Stomach smooth muscle (tissue), 2 donors: ENCODE results near the gene SLC4A4.

ENCODE experiments used
- H3K27ac ChIP-seq: one replicate; pipeline ENCODE4 v1.7.0; 2013; ENCODE audit warnings: mild to moderate bottlenecking, low read length, inconsistent platforms
- H3K27me3 ChIP-seq, 2 donors: one replicate each; pipeline ENCODE4 v1.7.0; 2013; ENCODE audit warnings: low read length in 2 of 2; ENCODE audit not compliant: insufficient read depth in 2 of 2, control insufficient read depth in 1 of 2
- H3K36me3 ChIP-seq, 2 donors: one replicate each; pipeline ENCODE4 v1.7.0; 2013; ENCODE audit warnings: low read length in 2 of 2; ENCODE audit not compliant: control insufficient read depth in 2 of 2, insufficient read depth in 2 of 2
- H3K4me1 ChIP-seq: one replicate; pipeline ENCODE4 v1.7.0; 2013; ENCODE audit warnings: low read length; ENCODE audit not compliant: control insufficient read depth, insufficient read depth
- H3K4me3 ChIP-seq, 2 donors: one replicate each; pipeline ENCODE4 v1.7.0; 2013; ENCODE audit warnings: low read length in 2 of 2
- H3K9ac ChIP-seq, 2 donors: one replicate each; pipeline ENCODE4 v1.7.0; 2013; ENCODE audit warnings: low read length in 2 of 2, mild to moderate bottlenecking in 1 of 2
- H3K9me3 ChIP-seq, 2 donors: one replicate each; pipeline ENCODE4 v1.7.0; 2013; ENCODE audit warnings: low read length in 2 of 2; ENCODE audit not compliant: control insufficient read depth in 2 of 2
- donor health status: healthy.
- donor health status: Pancreatic carcinoma.

The SLC4A4 gene

GRCh38 chr4:71466775-71467174 lies 128.0 kb downstream of the SLC4A4 start:
- Histone ChIP-seq H3K27me3 (no peaks in the 10 kb centered on the region), H3K4me3 (no peak overlapping the region), H3K9ac (no peak overlapping the region), H3K27ac (no peak overlapping the region), H3K9me3 (no peaks in the 10 kb centered on the region), H3K4me1 (no peaks in the 10 kb centered on the region), H3K36me3 (no peaks in the 10 kb centered on the region)

- Histone ChIP-seq H3K36me3 (no peaks in the 10 kb centered on the region), H3K9ac (no peak overlapping the region), H3K4me1 (no peaks in the 10 kb centered on the region), H3K27ac (no peak overlapping the region), H3K4me3 (no peak overlapping the region), H3K27me3 (no peaks in the 10 kb centered on the region), H3K9me3 (no peaks in the 10 kb centered on the region)
Measured at GRCh38 chr4:71468116-71468710, 129.4 kb downstream of the SLC4A4 start.

- H3K27me3 ChIP-seq = no peaks in the 10 kb centered on the region
Measured at GRCh38 chr4:71469541-71469940, 130.7 kb downstream of the SLC4A4 start.

GRCh38 chr4:71470524-71470923 lies 131.7 kb downstream of the SLC4A4 start:
- Histone ChIP-seq H3K4me3 (no peak overlapping the region), H3K27me3 (no peaks in the 10 kb centered on the region), H3K36me3 (no peaks in the 10 kb centered on the region), H3K4me1 (no peaks in the 10 kb centered on the region), H3K27ac (no peak overlapping the region), H3K9me3 (no peaks in the 10 kb centered on the region), H3K9ac (no peak overlapping the region)

More at GRCh38 chr4:71469541-71469940, 130.7 kb downstream of the SLC4A4 start:
- Histone ChIP-seq H3K27ac (no peak overlapping the region), H3K4me3 (no peak overlapping the region), H3K36me3 (no peaks in the 10 kb centered on the region), H3K9me3 (no peaks in the 10 kb centered on the region), H3K9ac (no peak overlapping the region), H3K4me1 (no peaks in the 10 kb centered on the region)

DNA sequence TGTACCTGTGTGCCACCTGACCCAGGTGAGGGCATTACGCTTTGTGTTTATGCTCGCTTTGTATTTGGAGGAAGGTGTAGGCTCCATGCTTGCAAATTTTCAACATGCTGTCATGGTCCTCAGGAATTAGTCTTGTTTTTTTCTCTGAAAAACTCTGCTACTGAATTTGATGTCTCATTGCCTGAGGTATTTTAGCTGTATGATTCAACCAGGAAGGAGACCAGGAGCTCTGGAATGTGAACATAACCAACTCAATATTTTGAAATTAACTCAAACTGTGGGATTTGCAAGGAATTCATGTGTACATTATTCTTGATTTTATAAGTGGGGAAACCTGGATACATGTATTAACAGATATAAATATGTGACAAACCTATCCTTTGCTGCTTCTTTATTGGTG lies 134.1 kb downstream of the SLC4A4 start:
- Histone ChIP-seq H3K27me3 (no peaks in the 10 kb centered on the region), H3K27ac (no peak overlapping the region), H3K4me1 (no peaks in the 10 kb centered on the region), H3K36me3 (no peaks in the 10 kb centered on the region), H3K4me3 (no peak overlapping the region), H3K9ac (no peak overlapping the region), H3K9me3 (no peaks in the 10 kb centered on the region)

DNA sequence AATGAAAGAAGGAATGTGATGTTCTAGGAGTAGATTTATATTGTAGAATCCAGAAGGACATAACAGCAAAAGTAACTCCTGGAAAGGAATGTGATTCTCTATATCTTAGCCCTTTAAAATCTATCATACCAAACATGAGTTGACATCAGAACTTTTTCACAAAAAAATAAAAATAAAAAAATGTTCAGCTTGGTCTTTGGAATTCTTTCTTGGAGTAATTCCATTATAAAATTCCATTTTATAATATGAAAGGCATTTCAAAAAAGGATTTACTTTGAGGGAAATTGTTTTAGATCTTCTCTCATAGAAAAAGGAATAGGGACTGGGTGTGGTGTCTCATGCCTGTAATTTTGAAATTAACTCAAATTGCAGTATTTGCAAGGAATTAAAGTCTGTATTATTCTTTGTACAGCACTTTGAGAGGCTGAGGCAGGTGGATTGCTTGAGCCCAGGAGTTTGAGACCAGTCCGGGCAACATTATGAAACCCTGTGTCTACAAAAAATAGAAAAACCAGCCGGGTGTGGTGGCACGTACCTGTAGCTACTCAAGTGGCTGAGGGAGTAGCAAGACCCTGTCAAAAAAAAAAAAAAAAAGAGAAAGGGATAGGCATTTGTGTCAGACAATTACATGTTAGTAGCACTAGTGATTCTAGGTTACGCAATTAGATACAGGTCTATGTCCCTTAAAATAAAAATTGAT lies 134.9 kb downstream of the SLC4A4 start:
- no peak overlapping the region for H3K4me3 ChIP-seq
- H3K9ac ChIP-seq = no peak overlapping the region
- no peak overlapping the region for H3K27ac ChIP-seq
- no peaks in the 10 kb centered on the region for H3K9me3 ChIP-seq
- H3K4me1 ChIP-seq = no peaks in the 10 kb centered on the region
- H3K36me3 ChIP-seq = no peaks in the 10 kb centered on the region
- H3K27me3 ChIP-seq = no peaks in the 10 kb centered on the region

- Histone ChIP-seq H3K9ac (no peak overlapping the region), H3K4me1 (no peaks in the 10 kb centered on the region), H3K36me3 (no peaks in the 10 kb centered on the region), H3K27ac (no peak overlapping the region), H3K27me3 (no peaks in the 10 kb centered on the region), H3K9me3 (no peaks in the 10 kb centered on the region), H3K4me3 (no peak overlapping the region)
Measured at GRCh38 chr4:71474731-71475130, 135.9 kb downstream of the SLC4A4 start.

DNA sequence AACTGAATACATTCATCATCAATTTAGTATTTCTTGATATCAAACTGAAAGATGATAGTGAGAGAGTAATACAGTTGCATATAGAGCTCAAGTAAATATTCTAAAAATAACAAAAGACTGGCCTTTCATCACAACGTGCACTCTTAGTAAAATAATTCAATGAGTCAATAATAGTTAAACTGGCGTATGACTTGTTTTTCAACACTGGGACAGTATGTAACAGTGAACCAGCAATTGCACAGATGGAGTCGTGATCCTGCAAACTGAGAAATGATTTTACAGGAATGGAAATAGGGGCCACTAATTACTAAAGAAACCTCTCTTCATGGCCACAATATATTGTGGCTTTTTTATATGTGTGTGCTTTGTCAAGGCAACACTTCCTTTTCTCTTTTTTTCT lies 137.4 kb downstream of the SLC4A4 start:
- no peaks in the 10 kb centered on the region for H3K9me3 ChIP-seq
- no peak overlapping the region for H3K27ac ChIP-seq
- H3K4me1 ChIP-seq = no peaks in the 10 kb centered on the region
- H3K4me3 ChIP-seq = no peak overlapping the region
- no peaks in the 10 kb centered on the region for H3K27me3 ChIP-seq
- H3K9ac ChIP-seq = no peak overlapping the region
- no peaks in the 10 kb centered on the region for H3K36me3 ChIP-seq

- Histone ChIP-seq H3K4me1 (no peaks in the 10 kb centered on the region), H3K4me3 (no peak overlapping the region), H3K36me3 (no peaks in the 10 kb centered on the region), H3K27ac (no peak overlapping the region), H3K9me3 (no peaks in the 10 kb centered on the region), H3K27me3 (no peaks in the 10 kb centered on the region), H3K9ac (no peak overlapping the region)
Measured at GRCh38 chr4:71486550-71487343, 147.9 kb downstream of the SLC4A4 start.

- Histone ChIP-seq H3K9me3 (no peaks in the 10 kb centered on the region), H3K9ac (no peak overlapping the region), H3K27ac (no peak overlapping the region), H3K4me1 (no peaks in the 10 kb centered on the region), H3K36me3 (no peaks in the 10 kb centered on the region), H3K4me3 (no peak overlapping the region), H3K27me3 (no peaks in the 10 kb centered on the region)
Measured at GRCh38 chr4:71487344-71487920, 148.6 kb downstream of the SLC4A4 start.
